Upper lobe of left lung (tissue), 4 donors: Measurements from ENCODE around the gene STOX2.

ENCODE experiments used
- CTCF ChIP-seq, 6 experiments: fragments of 450-650 bp in 4 of 6; fragments of 200-600 bp in 2 of 6; sonication (generic) in 2 of 6; IDR thresholded peaks; one replicate each; pipeline ENCODE4 v1.5.1; 2016 to 2019; ENCODE audit warnings: antibody characterized with exemption in 6 of 6
- POLR2A ChIP-seq, 4 donors: fragments of 450-650 bp; IDR thresholded peaks; one replicate each; pipeline ENCODE4 v1.5.1; 2016 to 2017; ENCODE audit warnings: antibody characterized with exemption in 4 of 4, mild to moderate bottlenecking in 2 of 4

- no peak for TF ChIP-seq CTCF (IDR thresholded peaks at IDR 0.05)
- no peak for TF ChIP-seq POLR2A (IDR thresholded peaks at IDR 0.05)
These were observed 14.0 kb downstream of the STOX2 start for GRCh38 chr4:183919141-183919540.
